Skeletal muscle satellite cell (primary cell): ENCODE measurements around the gene PIP.
"Not testable (repeated sequence)": the region's sequence is repeated elsewhere in the genome, so short reads cannot be mapped to it uniquely, and the experiment has no call there.

Experiments
- H3K27me3 ChIP-seq: 2 replicates; pipeline ENCODE4 v1.7.0; 2013; ENCODE audit warnings: low read length; ENCODE audit not compliant: control insufficient read depth, insufficient read depth
- H3K36me3 ChIP-seq: 2 replicates; pipeline ENCODE4 v1.7.0; 2013; ENCODE audit warnings: mild to moderate bottlenecking, control low read depth, low read length; ENCODE audit not compliant: insufficient read depth
- H3K4me1 ChIP-seq: 2 replicates; pipeline ENCODE4 v1.7.0; 2013; ENCODE audit warnings: low read length; ENCODE audit not compliant: control insufficient read depth, insufficient read depth
- H3K4me2 ChIP-seq: 2 replicates; pipeline ENCODE4 v1.7.0; 2013; ENCODE audit warnings: mild to moderate bottlenecking, low read length
- H3K4me3 ChIP-seq: 2 replicates; pipeline ENCODE4 v1.7.0; 2013; ENCODE audit warnings: low read length
- H3K9ac ChIP-seq: 2 replicates; pipeline ENCODE4 v1.7.0; 2013; ENCODE audit warnings: mild to moderate bottlenecking, low read depth, low read length, moderate library complexity
- H3K9me3 ChIP-seq: replicated peaks from 2 replicates; pipeline ENCODE4 v1.7.0; 2013; ENCODE audit warnings: mild to moderate bottlenecking, control low read depth, low read length

The PIP gene

GRCh38 chr7:143180771-143181170 is 48.9 kb downstream of the PIP start:
- H3K4me2 ChIP-seq, H3K36me3 ChIP-seq, H3K27me3 ChIP-seq, H3K9me3 ChIP-seq, H3K4me1 ChIP-seq, H3K9ac ChIP-seq, H3K4me3 ChIP-seq: not testable (repeated sequence)

- Histone ChIP-seq H3K4me2 (no peak overlapping the region), H3K4me3 (no peak overlapping the region), H3K9ac (no peak overlapping the region), H3K36me3 (no peaks in the 10 kb centered on the region), H3K9me3 (peaks cover 4% of the 10 kb centered on the region), H3K4me1 (no peaks in the 10 kb centered on the region), H3K27me3 (no peaks in the 10 kb centered on the region)
Observed at GRCh38 chr7:143181349-143181748, 49.5 kb downstream of the PIP start.

- Histone ChIP-seq H3K4me3 (no peak within 1 kb of the TSS), H3K27me3 (no peaks in the 10 kb centered on the region), H3K4me2 (no peak within 1 kb of the TSS), H3K9ac (no peak within 1 kb of the TSS), H3K4me1 (no peaks in the 10 kb centered on the region), H3K36me3 (no peaks in the 10 kb centered on the region), H3K9me3 (peaks cover 2% of the 10 kb centered on the region)
Observed at GRCh38 chr7:143183024-143183423, 51.1 kb downstream of the PIP start, which contains the start of gene TAS2R39. TSS of gene TAS2R39 (plus strand) at chr7:143183419. CDS start at chr7:143183419, 0 bp downstream.

GRCh38 chr7:143185551-143185950 is 53.7 kb downstream of the PIP start:
- H3K9ac ChIP-seq: no peak overlapping the region
- no peaks in the 10 kb centered on the region for H3K36me3 ChIP-seq
- no peak overlapping the region for H3K4me2 ChIP-seq
- H3K4me3 ChIP-seq: no peak overlapping the region
- no peaks in the 10 kb centered on the region for H3K9me3 ChIP-seq
- H3K27me3 ChIP-seq: no peaks in the 10 kb centered on the region
- no peaks in the 10 kb centered on the region for H3K4me1 ChIP-seq

- no peaks in the 10 kb centered on the region for H3K4me1 ChIP-seq
- no peak overlapping the region for H3K9ac ChIP-seq
- H3K9me3 ChIP-seq: no peaks in the 10 kb centered on the region
- no peaks in the 10 kb centered on the region for H3K36me3 ChIP-seq
- no peak overlapping the region for H3K4me3 ChIP-seq
- no peaks in the 10 kb centered on the region for H3K27me3 ChIP-seq
- H3K4me2 ChIP-seq: no peak overlapping the region
Observed at GRCh38 chr7:143188994-143189393, 57.1 kb downstream of the PIP start.
